ENCODE measurements around the gene SETBP1. TPM values are rescaled to one million over a fixed set of nuclear protein-coding genes. Genes with fewer than 3 reads are reported as not detected.

The SETBP1 gene
- total RNA-seq, 4 donors from 2014 or later: 3.3 to 86.6 (median 16.3) TPM

GRCh38 chr18:44950685-44951195, 270.1 kb downstream of the SETBP1 start:
- H3K27ac ChIP-seq: no peak overlapping the region
- no peaks in the 10 kb centered on the region for H3K27me3 ChIP-seq
- H3K36me3 ChIP-seq: peaks cover 0 to 8% (median 0%) of the 10 kb centered on the region in 3 donors
- no peak for DNase-seq
- TF ChIP-seq CTCF (IDR thresholded peaks at IDR 0.05): no peak
- no peak for TF ChIP-seq POLR2A (IDR thresholded peaks at IDR 0.05)
- no peak overlapping the region for H3K4me3 ChIP-seq
- H3K4me1 ChIP-seq: no peaks in the 10 kb centered on the region
- no peaks in the 10 kb centered on the region for H3K9me3 ChIP-seq

- no peaks in the 10 kb centered on the region for H3K9me3 ChIP-seq
- no peaks in the 10 kb centered on the region for H3K4me1 ChIP-seq
- peaks cover 0 to 8% (median 0%) of the 10 kb centered on the region in 3 donors for H3K36me3 ChIP-seq
- H3K4me3 ChIP-seq: no peak overlapping the region
- TF ChIP-seq CTCF (IDR thresholded peaks at IDR 0.05): no peak
- no peak for TF ChIP-seq POLR2A (IDR thresholded peaks at IDR 0.05)
- no peaks in the 10 kb centered on the region for H3K27me3 ChIP-seq
- DNase-seq: no peak
- no peak overlapping the region for H3K27ac ChIP-seq
These were observed 271.1 kb downstream of the SETBP1 start for GRCh38 chr18:44951748-44952147.

- Histone ChIP-seq H3K27me3 (no peaks in the 10 kb centered on the region), H3K9me3 (no peaks in the 10 kb centered on the region), H3K4me1 (no peaks in the 10 kb centered on the region), H3K36me3 (peaks cover 0 to 8% (median 0%) of the 10 kb centered on the region in 3 donors), H3K27ac (no peak overlapping the region), H3K4me3 (no peak overlapping the region)
- no peak for DNase-seq
- TF ChIP-seq CTCF (IDR thresholded peaks at IDR 0.05) (no peak), POLR2A (IDR thresholded peaks at IDR 0.05) (no peak)
These were observed 273.6 kb downstream of the SETBP1 start for GRCh38 chr18:44954257-44954656.

GRCh38 chr18:44955825-44956224, 275.1 kb downstream of the SETBP1 start:
- H3K4me3 ChIP-seq: no peak overlapping the region
- no peaks in the 10 kb centered on the region for H3K27me3 ChIP-seq
- H3K4me1 ChIP-seq: no peaks in the 10 kb centered on the region
- no peak for DNase-seq
- TF ChIP-seq POLR2A (IDR thresholded peaks at IDR 0.05): no peak
- TF ChIP-seq CTCF (IDR thresholded peaks at IDR 0.05): no peak
- H3K36me3 ChIP-seq: no peaks in the 10 kb centered on the region
- H3K9me3 ChIP-seq: no peaks in the 10 kb centered on the region
- no peak overlapping the region for H3K27ac ChIP-seq

- Histone ChIP-seq H3K36me3 (no peaks in the 10 kb centered on the region), H3K27ac (no peak overlapping the region), H3K4me3 (no peak overlapping the region), H3K9me3 (no peaks in the 10 kb centered on the region), H3K27me3 (no peaks in the 10 kb centered on the region), H3K4me1 (no peaks in the 10 kb centered on the region)
- no peak for DNase-seq
- TF ChIP-seq CTCF (IDR thresholded peaks at IDR 0.05) (no peak), POLR2A (IDR thresholded peaks at IDR 0.05) (no peak)
These were observed 276.3 kb downstream of the SETBP1 start for GRCh38 chr18:44957025-44957424.

GRCh38 chr18:44957461-44957860, 276.8 kb downstream of the SETBP1 start:
- Histone ChIP-seq H3K27ac (no peak overlapping the region), H3K27me3 (no peaks in the 10 kb centered on the region), H3K4me3 (no peak overlapping the region), H3K9me3 (no peaks in the 10 kb centered on the region), H3K4me1 (no peaks in the 10 kb centered on the region), H3K36me3 (no peaks in the 10 kb centered on the region)
- TF ChIP-seq CTCF (IDR thresholded peaks at IDR 0.05) (no peak), POLR2A (IDR thresholded peaks at IDR 0.05) (no peak)
- DNase-seq: no peak
